GM18951 (cell line): ENCODE data around the gene PLXNA3.
A peak's percentile ranks its signal among the peaks of the same experiment; 100 is the strongest.

Source experiments
- POLR2A ChIP-seq: IDR thresholded peaks from 4 replicates; pipeline ENCODE4 v1.6.1; 2011; ENCODE audit warnings: mild to moderate bottlenecking; ENCODE audit not compliant: insufficient read length, insufficient read depth; ENCODE audit errors: extremely low read depth
- in situ Hi-C: fragments of 300-500 bp; cut with MboI; formaldehyde crosslinking; loops from one replicate; pipeline ENCODE4 v1.12.0; 2022; ENCODE audit warnings: low sequenced_read_pairs, mixed read lengths, inconsistent platforms; ENCODE audit not compliant: unreplicated experiment

Gene PLXNA3

GRCh38 chrX:154481911-154482601, 24.0 kb downstream of the PLXNA3 start:
- TF ChIP-seq POLR2A = no peak
- in situ Hi-C loops = no loop called here

GRCh38 chrX:154482786-154483185, 24.7 kb downstream of the PLXNA3 start:
- in situ Hi-C loops = no loop called here

GRCh38 chrX:154483325-154483724, 25.2 kb downstream of the PLXNA3 start:
- no peak for TF ChIP-seq POLR2A
- in situ Hi-C loops = no loop called here

More at GRCh38 chrX:154482786-154483185, 24.7 kb downstream of the PLXNA3 start:
- no peak for TF ChIP-seq POLR2A

GRCh38 chrX:154484255-154485149, 26.4 kb downstream of the PLXNA3 start:
- in situ Hi-C loops = no loop called here
- TF ChIP-seq POLR2A = no peak

- in situ Hi-C loops = no loop called here
- TF ChIP-seq POLR2A = no peak
Measured at GRCh38 chrX:154485150-154486051, 27.3 kb downstream of the PLXNA3 start.

GRCh38 chrX:154486052-154486395, 27.9 kb downstream of the PLXNA3 start:
- in situ Hi-C loops = no loop called here
- no peak for TF ChIP-seq POLR2A

- in situ Hi-C loops = no loop called here
- peak; percentile 46 for TF ChIP-seq POLR2A
Measured at GRCh38 chrX:154486396-154487207, 28.5 kb downstream of the PLXNA3 start, which contains the start of gene UBL4A. TSS of gene UBL4A (minus strand) at chrX:154486615. CDS start at chrX:154486584, 31 bp downstream.

GRCh38 chrX:154487518-154488290, 29.6 kb downstream of the PLXNA3 start:
- TF ChIP-seq POLR2A = no peak
- in situ Hi-C loops = no loop called here

- TF ChIP-seq POLR2A = no peak
- in situ Hi-C loops = no loop called here
Measured at GRCh38 chrX:154488336-154489075, 30.4 kb downstream of the PLXNA3 start.

- TF ChIP-seq POLR2A = no peak
- in situ Hi-C loops = no loop called here
Measured at GRCh38 chrX:154489182-154489581, 31.1 kb downstream of the PLXNA3 start.

- no peak for TF ChIP-seq POLR2A
- in situ Hi-C loops = no loop called here
Measured at GRCh38 chrX:154490021-154490413, 31.9 kb downstream of the PLXNA3 start.

- in situ Hi-C loops = no loop called here
- TF ChIP-seq POLR2A = peak; percentile 93
Measured at GRCh38 chrX:154490414-154491083, 32.5 kb downstream of the PLXNA3 start, which contains the start of gene SLC10A3. TSS of gene SLC10A3 (minus strand) at chrX:154490629. CDS start at chrX:154488940, 1,689 bp downstream.
